Left ventricle myocardium inferior (tissue), 1 donor: Measurements from ENCODE around the gene CPE. TPM values are rescaled to one million over a fixed set of nuclear protein-coding genes. Genes with fewer than 3 reads are reported as not detected.

Experiments used
- DNase-seq: peaks from one replicate; pipeline ENCODE4 v3.0.0-alpha.2; 2020
- H3K27ac ChIP-seq: fragments of 200-600 bp; replicated peaks from 2 replicates; pipeline ENCODE4 v1.8.0; 2021
- H3K27me3 ChIP-seq: fragments of 200-600 bp; 2 replicates; pipeline ENCODE4 v1.8.0; 2021; ENCODE audit warnings: low read depth
- H3K36me3 ChIP-seq: fragments of 200-600 bp; 2 replicates; pipeline ENCODE4 v1.8.0; 2021
- H3K4me1 ChIP-seq: fragments of 200-600 bp; 2 replicates; pipeline ENCODE4 v1.8.0; 2021
- H3K4me3 ChIP-seq: fragments of 200-600 bp; 2 replicates; pipeline ENCODE4 v1.8.0; 2021; ENCODE audit warnings: mild to moderate bottlenecking, moderate library complexity
- H3K9me3 ChIP-seq: fragments of 200-600 bp; replicated peaks from 2 replicates; pipeline ENCODE4 v1.8.0; 2021
- intact Hi-C: fragments of 100-400 bp; cut with micrococcal nuclease; formaldehyde crosslinking; loops from one replicate; pipeline ENCODE4 v1.11.0; 2022
- total RNA-seq: library from RNA; stranded (reverse); fragmentation: NEBNext Ultra II Directional; extraction: Animal tissue kit (Norgen Biotek cat#: 25700); gene quantifications from one replicate; pipeline ENCODE4 v1.2.1, GENCODE V29; 2021
- TF ChIP-seq, protein P1 (sequence below): fragments of 200-600 bp; IDR thresholded peaks from 2 replicates; pipeline ENCODE4 v1.8.0; 2021; ENCODE audit warnings: antibody characterized with exemption, mild to moderate bottlenecking, borderline replicate concordance
- donor health status: DM: no; HTN: yes; CAD: no; lungs with severe emphysema.

CPE gene
- total RNA-seq, 1 donor from 2014 or later, result 43.2 TPM

DNA sequence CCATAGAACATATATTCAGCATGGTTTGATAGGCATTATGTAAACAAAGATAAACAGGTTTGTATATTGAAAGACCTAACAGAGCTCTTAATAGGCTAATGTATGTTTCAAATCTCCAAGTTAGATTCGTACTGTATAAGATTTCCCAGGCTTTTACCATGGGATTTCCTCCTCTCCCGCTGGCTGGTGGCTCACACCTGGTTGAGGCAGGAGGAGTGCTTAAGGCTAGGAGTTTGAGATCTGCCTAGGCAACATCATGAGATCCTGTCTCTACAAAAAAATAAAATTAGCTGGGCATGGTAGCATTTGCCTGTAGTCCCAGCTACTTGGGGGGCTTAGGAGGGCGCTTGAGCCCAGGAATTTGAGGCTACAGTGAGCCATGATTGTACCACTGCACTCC lies 5.4 kb downstream of the CPE start:
- intact Hi-C loops, result no loop called here
- DNase-seq, result no peak
- TF ChIP-seq, protein P1, sequence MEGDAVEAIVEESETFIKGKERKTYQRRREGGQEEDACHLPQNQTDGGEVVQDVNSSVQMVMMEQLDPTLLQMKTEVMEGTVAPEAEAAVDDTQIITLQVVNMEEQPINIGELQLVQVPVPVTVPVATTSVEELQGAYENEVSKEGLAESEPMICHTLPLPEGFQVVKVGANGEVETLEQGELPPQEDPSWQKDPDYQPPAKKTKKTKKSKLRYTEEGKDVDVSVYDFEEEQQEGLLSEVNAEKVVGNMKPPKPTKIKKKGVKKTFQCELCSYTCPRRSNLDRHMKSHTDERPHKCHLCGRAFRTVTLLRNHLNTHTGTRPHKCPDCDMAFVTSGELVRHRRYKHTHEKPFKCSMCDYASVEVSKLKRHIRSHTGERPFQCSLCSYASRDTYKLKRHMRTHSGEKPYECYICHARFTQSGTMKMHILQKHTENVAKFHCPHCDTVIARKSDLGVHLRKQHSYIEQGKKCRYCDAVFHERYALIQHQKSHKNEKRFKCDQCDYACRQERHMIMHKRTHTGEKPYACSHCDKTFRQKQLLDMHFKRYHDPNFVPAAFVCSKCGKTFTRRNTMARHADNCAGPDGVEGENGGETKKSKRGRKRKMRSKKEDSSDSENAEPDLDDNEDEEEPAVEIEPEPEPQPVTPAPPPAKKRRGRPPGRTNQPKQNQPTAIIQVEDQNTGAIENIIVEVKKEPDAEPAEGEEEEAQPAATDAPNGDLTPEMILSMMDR, result no peak
- Histone ChIP-seq H3K27me3 (peaks cover 7% of the 10 kb centered on the region), H3K27ac (peak overlapping the region; percentile 24), H3K4me3 (no peak overlapping the region), H3K4me1 (peaks cover 8% of the 10 kb centered on the region), H3K36me3 (no peaks in the 10 kb centered on the region), H3K9me3 (no peaks in the 10 kb centered on the region)

DNA sequence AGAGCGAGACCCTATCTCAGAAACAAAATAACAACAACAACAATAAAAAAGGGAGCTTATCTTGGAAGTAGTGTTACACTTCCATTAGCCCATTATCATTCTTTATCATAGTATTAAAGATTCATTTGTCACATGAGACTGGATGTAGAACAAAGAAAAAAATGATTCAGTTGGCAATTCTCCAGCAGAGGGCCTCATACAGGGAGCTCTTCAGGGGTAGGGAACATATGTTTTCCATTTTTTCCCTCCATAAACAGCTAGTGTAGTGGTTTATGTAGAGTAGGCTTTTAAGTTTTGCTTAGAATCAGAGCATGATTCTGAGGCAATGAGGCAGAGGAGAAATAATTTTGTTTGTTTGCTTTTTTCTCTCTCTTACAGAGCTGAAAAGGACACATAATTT lies 5.8 kb downstream of the CPE start:
- intact Hi-C loops, result no loop called here
- Histone ChIP-seq H3K27ac (no peak overlapping the region), H3K27me3 (peaks cover 3% of the 10 kb centered on the region), H3K9me3 (no peaks in the 10 kb centered on the region), H3K36me3 (no peaks in the 10 kb centered on the region), H3K4me1 (peaks cover 4% of the 10 kb centered on the region), H3K4me3 (no peak overlapping the region)
- TF ChIP-seq, protein P1, result no peak
- DNase-seq, result no peak

- Histone ChIP-seq H3K9me3 (no peaks in the 10 kb centered on the region), H3K4me3 (no peak overlapping the region), H3K27ac (no peak overlapping the region), H3K36me3 (no peaks in the 10 kb centered on the region), H3K4me1 (peaks cover 3% of the 10 kb centered on the region), H3K27me3 (no peaks in the 10 kb centered on the region)
- TF ChIP-seq, protein P1, result no peak
- DNase-seq, result no peak
- intact Hi-C loops, result no loop called here
Measured at GRCh38 chr4:165385126-165385525, 6.3 kb downstream of the CPE start.

GRCh38 chr4:165386328-165386727 lies 7.5 kb downstream of the CPE start:
- H3K4me3 ChIP-seq, result no peak overlapping the region
- DNase-seq, result no peak
- H3K36me3 ChIP-seq, result no peaks in the 10 kb centered on the region
- H3K27ac ChIP-seq, result no peak overlapping the region
- intact Hi-C loops, result no loop called here
- H3K4me1 ChIP-seq, result peaks cover 3% of the 10 kb centered on the region
- no peaks in the 10 kb centered on the region for H3K9me3 ChIP-seq
- H3K27me3 ChIP-seq, result no peaks in the 10 kb centered on the region
- TF ChIP-seq, protein P1, result no peak

DNA sequence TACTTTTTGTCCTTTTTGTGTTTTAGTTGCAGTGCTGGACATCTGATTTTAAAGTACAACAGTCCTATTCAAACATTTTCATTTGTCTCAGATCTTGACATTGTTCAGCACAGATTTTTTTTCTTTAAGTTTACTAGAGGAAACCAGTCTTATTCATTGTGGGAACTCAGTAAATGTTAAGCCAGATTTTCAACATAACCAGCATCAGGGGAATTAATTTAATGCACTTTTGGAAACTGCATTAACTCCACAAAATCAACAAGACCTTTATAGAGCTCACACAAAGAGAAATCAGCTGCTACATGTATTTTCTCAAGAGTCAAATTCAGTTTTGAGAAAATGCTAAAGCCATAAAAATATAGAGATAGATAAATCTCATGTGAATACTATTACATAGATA lies 9.9 kb downstream of the CPE start:
- no peaks in the 10 kb centered on the region for H3K9me3 ChIP-seq
- DNase-seq, result no peak
- TF ChIP-seq, protein P1, result no peak
- intact Hi-C loops, result no loop called here
- H3K4me3 ChIP-seq, result no peak overlapping the region
- H3K27me3 ChIP-seq, result no peaks in the 10 kb centered on the region
- no peaks in the 10 kb centered on the region for H3K36me3 ChIP-seq
- H3K27ac ChIP-seq, result no peak overlapping the region
- peaks cover under 1% of the 10 kb centered on the region for H3K4me1 ChIP-seq

- H3K27ac ChIP-seq, result no peak overlapping the region
- no peaks in the 10 kb centered on the region for H3K4me1 ChIP-seq
- intact Hi-C loops, result no loop called here
- H3K9me3 ChIP-seq, result no peaks in the 10 kb centered on the region
- H3K36me3 ChIP-seq, result no peaks in the 10 kb centered on the region
- TF ChIP-seq, protein P1, result no peak
- no peak overlapping the region for H3K4me3 ChIP-seq
- no peaks in the 10 kb centered on the region for H3K27me3 ChIP-seq
- DNase-seq, result no peak
Measured at GRCh38 chr4:165393051-165393450, 14.2 kb downstream of the CPE start.
